Adrenal gland (tissue), 5 donors: Measurements from ENCODE around the gene NECTIN3.

Experiments used
- CTCF ChIP-seq, 6 experiments: fragments of 450-650 bp in 4 of 6; fragments of 200-600 bp in 2 of 6; sonication (generic) in 1 of 6; IDR thresholded peaks; 1 replicate in 5 of 6; 2 replicates in 1 of 6; pipeline versions ENCODE4 v1.5.1 to v1.8.0; 2016 to 2021; ENCODE audit warnings: antibody characterized with exemption in 6 of 6, mild to moderate bottlenecking in 2 of 6, moderate library complexity in 1 of 6
- POLR2A ChIP-seq, 2 donors: fragments of 450-650 bp; IDR thresholded peaks; one replicate each; pipeline ENCODE4 v1.6.1; 2017; ENCODE audit warnings: antibody characterized with exemption in 2 of 2, mild to moderate bottlenecking in 2 of 2, moderate library complexity in 1 of 2
- donor health status: DM: no; HTN: no; CAD: no.

DNA sequence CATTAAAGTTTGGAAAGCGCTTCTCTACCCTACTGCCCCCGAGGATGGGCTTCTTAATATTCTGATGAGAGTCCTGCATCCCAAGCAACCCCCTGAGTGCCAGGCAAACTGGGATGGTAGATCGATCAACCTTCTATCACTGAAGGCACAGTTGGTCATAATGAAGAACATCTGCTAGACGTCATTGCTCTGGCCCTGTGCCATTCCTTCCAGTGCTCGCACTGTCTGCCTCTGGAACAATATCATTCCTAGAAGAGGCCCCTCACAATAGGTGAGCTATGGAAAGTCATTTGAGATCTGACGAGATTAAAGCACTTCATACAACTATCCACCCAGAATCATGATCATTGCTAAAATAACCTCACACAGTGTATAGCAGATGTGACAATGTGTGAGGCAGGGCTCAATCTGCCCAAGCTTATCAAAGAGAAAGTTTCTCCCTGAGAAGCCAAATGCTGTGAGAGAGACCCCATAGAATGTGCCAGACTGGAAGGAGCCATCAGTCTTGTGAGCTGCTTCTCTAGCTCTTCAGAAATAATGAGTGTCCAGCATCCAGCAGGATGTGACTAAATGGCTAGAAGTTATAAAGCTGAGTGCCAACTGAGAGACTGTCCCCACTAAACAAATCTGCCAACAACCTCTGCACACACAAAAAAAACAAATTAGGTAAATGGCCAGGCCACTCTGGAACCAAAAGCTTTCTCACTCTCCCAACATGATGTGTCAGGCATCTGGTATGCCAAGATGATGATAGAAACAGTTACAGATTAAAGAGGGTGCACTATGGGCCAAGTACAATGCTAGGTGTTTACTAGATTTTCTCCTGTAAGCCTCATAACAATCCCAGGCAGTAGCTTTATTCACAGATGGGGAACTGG is 165.5 kb downstream of the NECTIN3 start:
- TF ChIP-seq CTCF (IDR thresholded peaks at IDR 0.05) (no peak), POLR2A (IDR thresholded peaks at IDR 0.05) (no peak)
